Fibroblast of the aortic adventitia (primary cell): ENCODE measurements around the gene LYSET. TPM values are rescaled to one million over a fixed set of nuclear protein-coding genes. Genes with fewer than 3 reads are reported as not detected.

Source experiments
- DNase-seq: peaks from one replicate; pipeline ENCODE4 v3.0.0-alpha.2; 2010; ENCODE audit warnings: low read depth
- H3K4me3 ChIP-seq: 2 replicates; pipeline ENCODE4 v1.5.1; 2011; ENCODE audit warnings: low read depth, mild to moderate bottlenecking, control low read depth, low read length, moderate library complexity
- CTCF ChIP-seq: IDR thresholded peaks from 2 replicates; pipeline ENCODE4 v1.5.1; 2011; ENCODE audit warnings: mild to moderate bottlenecking, low read length, control low read depth, inconsistent platforms; ENCODE audit not compliant: insufficient read depth
- total RNA-seq: library from RNA; depleted of rRNA; stranded (reverse); fragments of >200 nt; gene quantifications from 2 replicates; pipeline ENCODE4 v1.2.3, GENCODE V29; 2012; ENCODE audit warnings: low replicate concordance

Gene LYSET
- total RNA-seq, 1 donor: 12.1 TPM

GRCh38 chr14:93195316-93195999 lies 10.3 kb downstream of the LYSET start:
- TF ChIP-seq CTCF: no peak
- DNase-seq: no peak
- H3K4me3 ChIP-seq: no peak overlapping the region

GRCh38 chr14:93199031-93199430 lies 13.9 kb downstream of the LYSET start:
- no peak overlapping the region for H3K4me3 ChIP-seq
- no peak for TF ChIP-seq CTCF
- no peak for DNase-seq

GRCh38 chr14:93200553-93200952 lies 15.4 kb downstream of the LYSET start:
- no peak for DNase-seq

GRCh38 chr14:93201155-93201704 lies 16.1 kb downstream of the LYSET start:
- DNase-seq: no peak
- TF ChIP-seq CTCF: no peak
- no peak overlapping the region for H3K4me3 ChIP-seq

More at GRCh38 chr14:93200553-93200952, 15.4 kb downstream of the LYSET start:
- no peak for TF ChIP-seq CTCF
- no peak overlapping the region for H3K4me3 ChIP-seq

- peak; percentile 94 for DNase-seq
- peak; percentile 32 for TF ChIP-seq CTCF
- H3K4me3 ChIP-seq: peak within 1 kb of the TSS; percentile 93
Measured at GRCh38 chr14:93206793-93207467, 21.8 kb downstream of the LYSET start, which contains the start of the genes GON7 and UBR7. GON7 (minus strand) TSS chr14:93207065; CDS start chr14:93207037, 28 bp downstream. UBR7 (plus strand) TSS chr14:93207256; CDS start chr14:93207292, 36 bp downstream.

- peak; percentile 36 for TF ChIP-seq CTCF
- peak overlapping the region; percentile 93 for H3K4me3 ChIP-seq
- peak; percentile 51 for DNase-seq
Measured at GRCh38 chr14:93207468-93208308, 22.6 kb downstream of the LYSET start.
